Measurements from ENCODE around the gene ACSM6. TPM values are rescaled to one million over a fixed set of nuclear protein-coding genes. Genes with fewer than 3 reads are reported as not detected.

Gene ACSM6
- total RNA-seq, 1 experiment from 2014 or later = not detected

GRCh38 chr10:95275726-95276366 lies 81.8 kb downstream of the ACSM6 start:
- Histone ChIP-seq H3K79me1 (ENCODE audit: insufficient read depth, low read depth, low read length, poor library complexity, severe bottlenecking) (peaks cover 4% of the 10 kb centered on the region), H3K27me3 (ENCODE audit: insufficient read depth, low read length) (no peaks in the 10 kb centered on the region), H4K5ac (ENCODE audit: insufficient read length, low read depth, low read length) (no peak overlapping the region), H3K9ac (ENCODE audit: extremely low read depth, insufficient read length, low read length) (no peak overlapping the region), H3K79me2 (ENCODE audit: insufficient read depth, low read length) (peaks cover 19% of the 10 kb centered on the region; the same call in 1 of the 2 replicates), H3K23ac (ENCODE audit: insufficient read length, low read depth, low read length) (no peak overlapping the region), H2BK15ac (ENCODE audit: low read depth, low read length) (no peak overlapping the region), H3K4ac (ENCODE audit: low read depth, low read length) (no peak overlapping the region), H2BK5ac (ENCODE audit: insufficient read length, low read length) (no peak overlapping the region), H2BK12ac (ENCODE audit: insufficient read length, low read depth, low read length) (no peak overlapping the region), H3K14ac (ENCODE audit: insufficient read depth, low read length) (no peak overlapping the region), H4K91ac (ENCODE audit: insufficient read length, low read depth, low read length) (no peak overlapping the region), H3T11ph (ENCODE audit: low read length) (no peak overlapping the region), H4K20me1 (ENCODE audit: control insufficient read depth, insufficient read depth, insufficient read length) (no peaks in the 10 kb centered on the region), H4K8ac (replicated peaks; ENCODE audit: insufficient read length, low read depth, low read length) (no peak overlapping the region), H3K4me1 (ENCODE audit: insufficient read depth, low read length) (peaks cover 2% of the 10 kb centered on the region; the same call in 1 of the 2 replicates), H2BK120ac (ENCODE audit: low read depth, low read length, poor library complexity, severe bottlenecking) (no peak overlapping the region), H2AK5ac (ENCODE audit: insufficient read length, low read length) (no peak overlapping the region), H3K23me2 (ENCODE audit: insufficient read length, low read depth, low read length, poor library complexity, severe bottlenecking) (no peaks in the 10 kb centered on the region), H3K27ac (ENCODE audit: insufficient read length, low read depth, low read length) (no peak overlapping the region), H3K18ac (ENCODE audit: insufficient read length, low read depth, low read length) (no peak overlapping the region), H3K9me3 (ENCODE audit: control insufficient read depth, low read depth, low read length) (no peaks in the 10 kb centered on the region), H2BK20ac (ENCODE audit: low read depth, low read length, poor library complexity, severe bottlenecking) (no peak overlapping the region), H3K4me2 (ENCODE audit: insufficient read depth, insufficient read length, low read length) (no peak overlapping the region), H3K56ac (ENCODE audit: insufficient read length, low read depth, low read length) (no peak overlapping the region), H2AFZ (ENCODE audit: low read length) (no peak overlapping the region)
- Mint-ChIP-seq H3K4me3 (no peak overlapping the region), H3K27ac (no peak overlapping the region), H3K27me3 (ENCODE audit: low read depth) (no peaks in the 10 kb centered on the region), H3K36me3 (ENCODE audit: insufficient read depth in 1 of 3, low read depth in 3 of 3) (peaks cover 0 to 14% (median 11%) of the 10 kb centered on the region in 3 experiments; a peak in 3 of 7 replicates), H3K9me3 (no peaks in the 10 kb centered on the region), H3K4me1 (peaks cover 47 to 50% of the 10 kb centered on the region in 2 experiments)
- DNase-seq = no peak
- WGBS (ENCODE audit: extremely low coverage, insufficient read length, low lambda C conversion rate) = no CpG with 5 or more reads among the region's 1 CpG
- TF ChIP-seq CTCF (conservative IDR thresholded peaks at IDR 0.05) = no peak
